ENCODE data around the gene PAFAH1B1.
A peak's percentile ranks its signal among the peaks of the same experiment; 100 is the strongest.

PAFAH1B1 gene

DNA sequence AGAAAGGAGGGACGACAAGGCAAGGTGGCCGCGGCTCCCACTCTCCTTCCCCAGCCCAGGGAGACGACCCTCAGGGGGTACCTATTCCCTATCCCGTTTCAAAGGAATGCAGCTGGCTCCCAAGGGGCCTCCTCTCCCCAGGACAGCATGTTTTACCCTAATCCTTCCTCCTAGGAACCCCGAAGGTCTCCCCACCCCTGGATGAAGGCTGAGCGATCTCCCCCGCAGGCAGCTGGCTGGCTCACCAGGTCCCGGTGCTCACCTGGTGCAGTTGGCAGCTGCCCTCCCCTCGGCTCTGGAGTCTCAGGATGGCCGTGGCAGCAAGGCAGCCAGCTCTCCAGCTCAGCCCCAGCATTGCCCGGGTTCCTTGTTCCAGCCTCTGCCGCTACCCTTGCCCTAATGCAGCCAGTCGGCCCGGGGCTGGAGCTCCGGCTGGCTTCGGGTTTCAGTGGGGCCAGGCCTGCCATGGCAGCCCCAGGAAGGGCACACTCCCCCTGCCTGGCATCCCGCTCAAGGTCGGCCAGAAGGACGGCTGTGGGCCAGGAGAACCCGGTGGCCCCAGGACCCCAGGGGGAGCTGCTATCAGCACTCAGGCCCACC is 113.6 kb downstream of the PAFAH1B1 start:
- Histone ChIP-seq H3K27ac (ENCODE audit: poor library complexity, severe bottlenecking) (no peak overlapping the region), H3K9me3 (ENCODE audit: severe bottlenecking) (no peaks in the 10 kb centered on the region), H3K4me3 (ENCODE audit: severe bottlenecking) (no peak overlapping the region), H3K4me1 (ENCODE audit: insufficient read depth, poor library complexity, severe bottlenecking) (no peaks in the 10 kb centered on the region), H3K27me3 (ENCODE audit: insufficient read depth, poor library complexity, severe bottlenecking) (no peaks in the 10 kb centered on the region), H3K36me3 (ENCODE audit: low read depth) (peaks cover 16% of the 10 kb centered on the region)
- ATAC-seq (ENCODE audit: low read depth), result no peak
- TF ChIP-seq, protein P1, sequence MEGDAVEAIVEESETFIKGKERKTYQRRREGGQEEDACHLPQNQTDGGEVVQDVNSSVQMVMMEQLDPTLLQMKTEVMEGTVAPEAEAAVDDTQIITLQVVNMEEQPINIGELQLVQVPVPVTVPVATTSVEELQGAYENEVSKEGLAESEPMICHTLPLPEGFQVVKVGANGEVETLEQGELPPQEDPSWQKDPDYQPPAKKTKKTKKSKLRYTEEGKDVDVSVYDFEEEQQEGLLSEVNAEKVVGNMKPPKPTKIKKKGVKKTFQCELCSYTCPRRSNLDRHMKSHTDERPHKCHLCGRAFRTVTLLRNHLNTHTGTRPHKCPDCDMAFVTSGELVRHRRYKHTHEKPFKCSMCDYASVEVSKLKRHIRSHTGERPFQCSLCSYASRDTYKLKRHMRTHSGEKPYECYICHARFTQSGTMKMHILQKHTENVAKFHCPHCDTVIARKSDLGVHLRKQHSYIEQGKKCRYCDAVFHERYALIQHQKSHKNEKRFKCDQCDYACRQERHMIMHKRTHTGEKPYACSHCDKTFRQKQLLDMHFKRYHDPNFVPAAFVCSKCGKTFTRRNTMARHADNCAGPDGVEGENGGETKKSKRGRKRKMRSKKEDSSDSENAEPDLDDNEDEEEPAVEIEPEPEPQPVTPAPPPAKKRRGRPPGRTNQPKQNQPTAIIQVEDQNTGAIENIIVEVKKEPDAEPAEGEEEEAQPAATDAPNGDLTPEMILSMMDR (IDR thresholded peaks at IDR 0.05; ENCODE audit: poor library complexity, severe bottlenecking), result no peak
- peak; percentile 54 for DNase-seq (ENCODE audit: low spot score)

GRCh38 chr17:2707721-2708584 is 114.5 kb downstream of the PAFAH1B1 start:
- Histone ChIP-seq H3K27ac (ENCODE audit: poor library complexity, severe bottlenecking) (no peak overlapping the region), H3K27me3 (ENCODE audit: insufficient read depth, poor library complexity, severe bottlenecking) (no peaks in the 10 kb centered on the region), H3K4me1 (ENCODE audit: insufficient read depth, poor library complexity, severe bottlenecking) (peaks cover 4% of the 10 kb centered on the region), H3K4me3 (ENCODE audit: severe bottlenecking) (no peak overlapping the region), H3K9me3 (ENCODE audit: severe bottlenecking) (no peaks in the 10 kb centered on the region), H3K36me3 (ENCODE audit: low read depth) (peaks cover 12% of the 10 kb centered on the region; the same call in 1 of the 2 replicates)
- TF ChIP-seq, protein P1 (IDR thresholded peaks at IDR 0.05; ENCODE audit: poor library complexity, severe bottlenecking), result peak; percentile 18
- DNase-seq (ENCODE audit: low spot score), result no peak
- ATAC-seq (ENCODE audit: low read depth), result no peak

DNA sequence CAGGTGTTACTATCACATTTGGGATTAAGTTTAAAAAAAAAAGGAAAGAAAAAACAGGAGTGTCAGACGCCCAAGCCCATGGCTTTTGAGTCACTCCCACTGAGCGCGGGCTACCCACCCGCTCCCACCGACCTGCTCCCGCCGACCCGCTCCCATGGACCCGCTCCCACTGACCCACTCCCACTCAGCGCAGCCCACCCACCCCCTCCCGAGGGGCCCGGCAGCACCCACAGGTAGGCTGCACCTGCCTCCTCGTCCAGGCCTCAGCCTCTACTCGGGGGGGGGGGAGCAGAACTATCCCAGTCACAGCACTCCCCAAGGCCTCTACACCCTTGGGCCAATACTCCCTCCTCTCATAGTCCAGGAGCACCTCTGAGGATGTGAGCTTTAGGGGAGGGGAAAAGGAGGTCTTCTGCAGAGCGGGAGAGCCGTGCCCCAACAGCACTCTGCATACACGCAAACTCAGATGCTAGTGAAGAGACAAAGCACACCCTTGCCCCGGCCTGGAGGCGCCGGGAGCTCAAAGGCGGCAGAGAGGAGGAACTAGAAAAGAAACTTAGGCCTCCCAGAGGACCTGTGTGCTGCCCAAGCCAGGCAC is 115.2 kb downstream of the PAFAH1B1 start:
- TF ChIP-seq, protein P1 (IDR thresholded peaks at IDR 0.05; ENCODE audit: poor library complexity, severe bottlenecking), result no peak
- no peak for ATAC-seq (ENCODE audit: low read depth)
- H3K9me3 ChIP-seq (ENCODE audit: severe bottlenecking), result no peaks in the 10 kb centered on the region
- peaks cover 4% of the 10 kb centered on the region for H3K4me1 ChIP-seq (ENCODE audit: insufficient read depth, poor library complexity, severe bottlenecking)
- peak overlapping the region; percentile 67 for H3K27ac ChIP-seq (ENCODE audit: poor library complexity, severe bottlenecking)
- H3K27me3 ChIP-seq (ENCODE audit: insufficient read depth, poor library complexity, severe bottlenecking), result no peaks in the 10 kb centered on the region
- H3K4me3 ChIP-seq (ENCODE audit: severe bottlenecking), result peak overlapping the region; percentile 58
- DNase-seq (ENCODE audit: low spot score), result no peak
- peaks cover 5% of the 10 kb centered on the region; the same call in 1 of the 2 replicates for H3K36me3 ChIP-seq (ENCODE audit: low read depth)

- Histone ChIP-seq H3K9me3 (ENCODE audit: severe bottlenecking) (no peaks in the 10 kb centered on the region), H3K4me1 (ENCODE audit: insufficient read depth, poor library complexity, severe bottlenecking) (peaks cover 4% of the 10 kb centered on the region), H3K27ac (ENCODE audit: poor library complexity, severe bottlenecking) (peak overlapping the region; percentile 67), H3K27me3 (ENCODE audit: insufficient read depth, poor library complexity, severe bottlenecking) (no peaks in the 10 kb centered on the region), H3K4me3 (ENCODE audit: severe bottlenecking) (peak overlapping the region; percentile 58), H3K36me3 (ENCODE audit: low read depth) (no peaks in the 10 kb centered on the region; the same call in 1 of the 2 replicates)
- TF ChIP-seq, protein P1 (IDR thresholded peaks at IDR 0.05; ENCODE audit: poor library complexity, severe bottlenecking), result no peak
- peak; percentile 69 for DNase-seq (ENCODE audit: low spot score)
- ATAC-seq (ENCODE audit: low read depth), result peak; percentile 54
Measured at GRCh38 chr17:2709183-2709661, 115.8 kb downstream of the PAFAH1B1 start.

Measured in RWPE2 (cell line).